ENCODE data around the gene MYORG. TPM values are rescaled to one million over a fixed set of nuclear protein-coding genes. Genes with fewer than 3 reads are reported as not detected.

Gene MYORG
- total RNA-seq, 4 donors from 2014 or later, result 7.8 to 27.2 (median 15.4) TPM

GRCh38 chr9:34334916-34335315 lies 41.8 kb downstream of the MYORG start:
- TF ChIP-seq EP300 (IDR thresholded peaks at IDR 0.05) (no peak), POLR2A (IDR thresholded peaks at IDR 0.05; ENCODE audit: low read depth) (no peak), POLR2AphosphoS5 (IDR thresholded peaks at IDR 0.05) (no peak)
- TF ChIP-seq, protein P1, sequence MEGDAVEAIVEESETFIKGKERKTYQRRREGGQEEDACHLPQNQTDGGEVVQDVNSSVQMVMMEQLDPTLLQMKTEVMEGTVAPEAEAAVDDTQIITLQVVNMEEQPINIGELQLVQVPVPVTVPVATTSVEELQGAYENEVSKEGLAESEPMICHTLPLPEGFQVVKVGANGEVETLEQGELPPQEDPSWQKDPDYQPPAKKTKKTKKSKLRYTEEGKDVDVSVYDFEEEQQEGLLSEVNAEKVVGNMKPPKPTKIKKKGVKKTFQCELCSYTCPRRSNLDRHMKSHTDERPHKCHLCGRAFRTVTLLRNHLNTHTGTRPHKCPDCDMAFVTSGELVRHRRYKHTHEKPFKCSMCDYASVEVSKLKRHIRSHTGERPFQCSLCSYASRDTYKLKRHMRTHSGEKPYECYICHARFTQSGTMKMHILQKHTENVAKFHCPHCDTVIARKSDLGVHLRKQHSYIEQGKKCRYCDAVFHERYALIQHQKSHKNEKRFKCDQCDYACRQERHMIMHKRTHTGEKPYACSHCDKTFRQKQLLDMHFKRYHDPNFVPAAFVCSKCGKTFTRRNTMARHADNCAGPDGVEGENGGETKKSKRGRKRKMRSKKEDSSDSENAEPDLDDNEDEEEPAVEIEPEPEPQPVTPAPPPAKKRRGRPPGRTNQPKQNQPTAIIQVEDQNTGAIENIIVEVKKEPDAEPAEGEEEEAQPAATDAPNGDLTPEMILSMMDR (IDR thresholded peaks at IDR 0.05), result no peak
- H3K4me1 ChIP-seq, result peaks cover 8 to 47% (median 36%) of the 10 kb centered on the region in 4 donors
- no peak overlapping the region for H3K4me3 ChIP-seq
- H3K27ac ChIP-seq (replicated peaks in 1 of 4), result peak overlapping the region in 2 of 4 donors; percentile 12 to 14
- intact Hi-C loops (cut with DNase I), result loop anchor here (10.0 kb wide), 1 partner anchor 270 kb away; no protein-coding TSS in a partner anchor
- peak; percentile 86 for DNase-seq (ENCODE audit: extremely low spot score)
- peaks cover 7 to 16% (median 14%) of the 10 kb centered on the region in 4 donors for H3K36me3 ChIP-seq
- H3K27me3 ChIP-seq, result no peaks in the 10 kb centered on the region
- 82% methylated on average over 2 of the region's 2 CpGs for WGBS
- no peaks in the 10 kb centered on the region for H3K9me3 ChIP-seq

- H3K4me3 ChIP-seq, result no peak overlapping the region
- TF ChIP-seq POLR2AphosphoS5 (IDR thresholded peaks at IDR 0.05) (no peak), EP300 (IDR thresholded peaks at IDR 0.05) (no peak), POLR2A (IDR thresholded peaks at IDR 0.05; ENCODE audit: low read depth) (no peak)
- TF ChIP-seq, protein P1 (IDR thresholded peaks at IDR 0.05), result no peak
- WGBS, result 41% methylated on average over 1 of the region's 1 CpG
- peak; percentile 47 for DNase-seq (ENCODE audit: extremely low spot score)
- H3K9me3 ChIP-seq, result no peaks in the 10 kb centered on the region
- intact Hi-C loops (cut with DNase I), result loop anchor here (10.0 kb wide), 1 partner anchor 270 kb away; no protein-coding TSS in a partner anchor
- H3K27me3 ChIP-seq, result no peaks in the 10 kb centered on the region
- peaks cover 8 to 48% (median 38%) of the 10 kb centered on the region in 4 donors for H3K4me1 ChIP-seq
- peak overlapping the region in 2 of 4 donors; percentile 12 to 14 for H3K27ac ChIP-seq (replicated peaks in 1 of 4)
- peaks cover 7 to 10% (median 10%) of the 10 kb centered on the region in 4 donors for H3K36me3 ChIP-seq
Measured at GRCh38 chr9:34334337-34334824, 42.3 kb downstream of the MYORG start.

GRCh38 chr9:34333836-34334235 lies 42.9 kb downstream of the MYORG start:
- Histone ChIP-seq H3K36me3 (peaks cover 3 to 5% (median 4%) of the 10 kb centered on the region in 4 donors), H3K9me3 (no peaks in the 10 kb centered on the region), H3K27ac (replicated peaks in 1 of 4) (peak overlapping the region in 2 of 4 donors; percentile 12 to 14), H3K4me1 (peaks cover 10 to 49% (median 39%) of the 10 kb centered on the region in 4 donors), H3K27me3 (no peaks in the 10 kb centered on the region), H3K4me3 (no peak overlapping the region)
- intact Hi-C loops (cut with DNase I), result loop anchor here (10.0 kb wide), 1 partner anchor 271 kb away; no protein-coding TSS in a partner anchor
- WGBS, result 58% methylated on average over 3 of the region's 3 CpGs
- no peak for TF ChIP-seq POLR2A (IDR thresholded peaks at IDR 0.05; ENCODE audit: low read depth)
- TF ChIP-seq POLR2AphosphoS5 (IDR thresholded peaks at IDR 0.05), result no peak
- TF ChIP-seq, protein P1 (IDR thresholded peaks at IDR 0.05), result no peak
- no peak for TF ChIP-seq EP300 (IDR thresholded peaks at IDR 0.05)
- DNase-seq (ENCODE audit: extremely low spot score), result no peak

DNA sequence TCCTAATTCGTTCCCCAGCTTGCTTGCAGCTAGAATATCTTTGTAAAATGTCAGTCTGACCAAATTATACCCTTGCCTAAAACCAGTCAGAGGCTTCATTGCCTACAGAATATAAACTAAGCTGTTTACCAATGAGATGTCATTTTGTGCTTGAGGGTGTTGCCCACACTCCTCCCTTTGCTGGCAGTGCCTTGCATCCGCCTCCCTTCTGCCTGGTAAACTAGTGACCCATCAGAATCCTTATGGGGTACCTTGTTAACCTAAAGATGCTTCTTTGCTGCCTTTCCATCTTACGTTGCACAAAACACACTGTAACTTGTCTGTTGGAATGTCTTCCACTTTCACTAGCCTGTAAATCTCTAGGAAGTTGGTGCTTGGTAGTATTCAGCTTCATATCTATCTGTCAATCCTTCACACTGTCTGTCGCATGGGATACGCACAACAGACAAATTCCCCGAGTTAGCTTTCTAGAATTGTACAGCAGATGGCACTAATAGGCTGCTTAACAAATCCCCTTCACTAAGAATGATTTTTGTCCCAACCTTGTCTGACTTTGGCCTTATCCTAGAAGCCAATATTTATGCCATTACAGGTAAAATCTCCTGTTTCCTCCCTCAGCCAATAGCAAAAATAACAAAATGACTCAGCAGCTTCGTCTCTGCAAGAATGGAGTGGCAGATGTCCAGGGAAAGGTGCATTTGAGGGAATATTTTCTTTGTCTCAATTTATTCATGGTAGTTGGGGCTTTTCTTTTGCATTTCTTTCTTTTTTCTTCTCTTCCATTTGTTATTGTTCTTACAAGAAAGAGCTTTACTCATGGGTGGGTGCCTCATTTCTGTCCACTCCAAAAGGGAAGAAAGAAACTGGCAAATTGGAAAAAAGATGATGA lies 44.4 kb downstream of the MYORG start:
- TF ChIP-seq EP300 (IDR thresholded peaks at IDR 0.05) (no peak), POLR2AphosphoS5 (IDR thresholded peaks at IDR 0.05) (no peak), POLR2A (IDR thresholded peaks at IDR 0.05; ENCODE audit: low read depth) (no peak)
- TF ChIP-seq, protein P1 (IDR thresholded peaks at IDR 0.05), result peak; percentile 53 to 66 (median 64)
- no peak overlapping the region for H3K4me3 ChIP-seq
- 37% methylated on average over 7 of the region's 7 CpGs for WGBS
- H3K27ac ChIP-seq (replicated peaks in 1 of 4), result peak overlapping the region; percentile 2 to 38 (median 16)
- no peaks in the 10 kb centered on the region for H3K27me3 ChIP-seq
- no peak for DNase-seq (ENCODE audit: extremely low spot score)
- peaks cover 14 to 55% (median 46%) of the 10 kb centered on the region in 4 donors for H3K4me1 ChIP-seq
- intact Hi-C loops (cut with DNase I), result loop anchor here (1.0 to 10.0 kb wide), 2 partner anchors 45 to 272 kb away; no protein-coding TSS in a partner anchor
- no peaks in the 10 kb centered on the region for H3K9me3 ChIP-seq
- H3K36me3 ChIP-seq, result no peaks in the 10 kb centered on the region
